ENCODE data around the gene BPIFB1. TPM values are rescaled to one million over a fixed set of nuclear protein-coding genes. Genes with fewer than 3 reads are reported as not detected.
A peak's percentile ranks its signal among the peaks of the same experiment; 100 is the strongest.

The BPIFB1 gene
- total and polyA plus RNA-seq, 9 of the 15 experiments (the other 6 are each of a cell fraction or from before 2014, with no cell fraction given), result not detected

- peaks cover 51 to 82% of the 10 kb centered on the region in 2 experiments for H3K27me3 ChIP-seq (ENCODE audit: control insufficient read depth in 2 of 2, insufficient read depth in 2 of 2, low read length in 2 of 2)
These were observed 35.0 kb downstream of the BPIFB1 start for GRCh38 chr20:33318096-33318429.

More at GRCh38 chr20:33318096-33318429, 35.0 kb downstream of the BPIFB1 start:
- no TSS peak for BruUV-seq (replicated peaks)
- intact Hi-C loops (cut with micrococcal nuclease) (no loop called here), in situ Hi-C loops (cut with MboI) (no loop called here)
- 1% methylated on average over 5 of the region's 5 CpGs for WGBS (ENCODE audit: insufficient coverage, low coverage, missing lambda C conversion rate)
- DNase-seq (ENCODE audit: extremely low read depth in 1 of 4, low spot score in 3 of 4) (no peak), FAIRE-seq (no peak), ATAC-seq (peak; percentile 26; the same call in 1 of the 3 replicates)
- Histone ChIP-seq H3K4me1 (replicated peaks in 1 of 2; ENCODE audit: control insufficient read depth in 2 of 2, insufficient read depth in 2 of 2, low read length in 2 of 2) (no peaks in the 10 kb centered on the region), H3K9me3 (replicated peaks; ENCODE audit: control insufficient read depth, insufficient read depth, low read depth, low read length) (no peaks in the 10 kb centered on the region), H3K4me3 (no peak overlapping the region), H3K9ac (ENCODE audit: insufficient read depth in 1 of 2, low read depth in 2 of 2, low read length in 2 of 2) (peak overlapping the region in 1 of 2 experiments; percentile 13; a peak in 1 of 4 replicates), H2AFZ (ENCODE audit: low read depth, low read length) (no peak overlapping the region), H3K79me2 (ENCODE audit: control insufficient read depth, insufficient read depth, low read length) (no peaks in the 10 kb centered on the region), H3K36me3 (ENCODE audit: control insufficient read depth, insufficient read depth, low read length) (no peaks in the 10 kb centered on the region), H3K9me1 (ENCODE audit: control insufficient read depth, insufficient read depth, low read length) (no peaks in the 10 kb centered on the region), H3K4me2 (ENCODE audit: insufficient read depth, low read length) (no peak overlapping the region), H4K20me1 (replicated peaks; ENCODE audit: control insufficient read depth, insufficient read depth, low read length) (peaks cover 8% of the 10 kb centered on the region; the same call in 1 of the 2 replicates), H3K27ac (ENCODE audit: extremely low read depth, low read depth, low read length) (no peak overlapping the region)
- POLR2A ChIA-PET, result no interaction called here
- CTCF ChIA-PET (ENCODE audit: low intra/inter-chr PET ratio), result no interaction called here
- TF ChIP-seq ZNF507 (tag; conservative IDR thresholded peaks at IDR 0.05) (no peak), CLOCK (CRISPR knock-in tag; IDR thresholded peaks at IDR 0.05; ENCODE audit: borderline replicate concordance) (no peak), ZNF408 (CRISPR knock-in tag; IDR thresholded peaks at IDR 0.05; ENCODE audit: low read depth) (no peak), ZNF316 (IDR thresholded peaks at IDR 0.05) (no peak), HDGF (IDR thresholded peaks at IDR 0.05) (no peak), GATAD2B (IDR thresholded peaks at IDR 0.05; ENCODE audit: borderline replicate concordance) (no peak), NR1H2 (CRISPR knock-in tag; IDR thresholded peaks at IDR 0.05) (no peak), NELFE (IDR thresholded peaks at IDR 0.05; ENCODE audit: insufficient read depth, insufficient read length) (no peak), SAFB (IDR thresholded peaks at IDR 0.05; ENCODE audit: borderline replicate concordance, low read depth, low read length) (no peak)
- TF ChIP-seq, protein P1, sequence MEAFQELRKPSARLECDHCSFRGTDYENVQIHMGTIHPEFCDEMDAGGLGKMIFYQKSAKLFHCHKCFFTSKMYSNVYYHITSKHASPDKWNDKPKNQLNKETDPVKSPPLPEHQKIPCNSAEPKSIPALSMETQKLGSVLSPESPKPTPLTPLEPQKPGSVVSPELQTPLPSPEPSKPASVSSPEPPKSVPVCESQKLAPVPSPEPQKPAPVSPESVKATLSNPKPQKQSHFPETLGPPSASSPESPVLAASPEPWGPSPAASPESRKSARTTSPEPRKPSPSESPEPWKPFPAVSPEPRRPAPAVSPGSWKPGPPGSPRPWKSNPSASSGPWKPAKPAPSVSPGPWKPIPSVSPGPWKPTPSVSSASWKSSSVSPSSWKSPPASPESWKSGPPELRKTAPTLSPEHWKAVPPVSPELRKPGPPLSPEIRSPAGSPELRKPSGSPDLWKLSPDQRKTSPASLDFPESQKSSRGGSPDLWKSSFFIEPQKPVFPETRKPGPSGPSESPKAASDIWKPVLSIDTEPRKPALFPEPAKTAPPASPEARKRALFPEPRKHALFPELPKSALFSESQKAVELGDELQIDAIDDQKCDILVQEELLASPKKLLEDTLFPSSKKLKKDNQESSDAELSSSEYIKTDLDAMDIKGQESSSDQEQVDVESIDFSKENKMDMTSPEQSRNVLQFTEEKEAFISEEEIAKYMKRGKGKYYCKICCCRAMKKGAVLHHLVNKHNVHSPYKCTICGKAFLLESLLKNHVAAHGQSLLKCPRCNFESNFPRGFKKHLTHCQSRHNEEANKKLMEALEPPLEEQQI (IDR thresholded peaks at IDR 0.05), result no peak
- TF ChIP-seq, protein P2, sequence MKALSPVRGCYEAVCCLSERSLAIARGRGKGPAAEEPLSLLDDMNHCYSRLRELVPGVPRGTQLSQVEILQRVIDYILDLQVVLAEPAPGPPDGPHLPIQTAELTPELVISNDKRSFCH (CRISPR knock-in tag; IDR thresholded peaks at IDR 0.05), result no peak
- TF ChIP-seq, protein P2 (tag; IDR thresholded peaks at IDR 0.05), result no peak

All from K562 (cell line).